Islet of Langerhans (tissue), 1 donor: ENCODE data around the gene GNAI2.
"Not testable (repeated sequence)": the region's sequence is repeated elsewhere in the genome, so short reads cannot be mapped to it uniquely, and the experiment has no call there.

Experiments
- FAIRE-seq: peaks from one replicate; lab custom pipeline; 2011; peaks lifted over from hg19 to GRCh38; lab: Jason Lieb, UNC

GNAI2 gene

DNA sequence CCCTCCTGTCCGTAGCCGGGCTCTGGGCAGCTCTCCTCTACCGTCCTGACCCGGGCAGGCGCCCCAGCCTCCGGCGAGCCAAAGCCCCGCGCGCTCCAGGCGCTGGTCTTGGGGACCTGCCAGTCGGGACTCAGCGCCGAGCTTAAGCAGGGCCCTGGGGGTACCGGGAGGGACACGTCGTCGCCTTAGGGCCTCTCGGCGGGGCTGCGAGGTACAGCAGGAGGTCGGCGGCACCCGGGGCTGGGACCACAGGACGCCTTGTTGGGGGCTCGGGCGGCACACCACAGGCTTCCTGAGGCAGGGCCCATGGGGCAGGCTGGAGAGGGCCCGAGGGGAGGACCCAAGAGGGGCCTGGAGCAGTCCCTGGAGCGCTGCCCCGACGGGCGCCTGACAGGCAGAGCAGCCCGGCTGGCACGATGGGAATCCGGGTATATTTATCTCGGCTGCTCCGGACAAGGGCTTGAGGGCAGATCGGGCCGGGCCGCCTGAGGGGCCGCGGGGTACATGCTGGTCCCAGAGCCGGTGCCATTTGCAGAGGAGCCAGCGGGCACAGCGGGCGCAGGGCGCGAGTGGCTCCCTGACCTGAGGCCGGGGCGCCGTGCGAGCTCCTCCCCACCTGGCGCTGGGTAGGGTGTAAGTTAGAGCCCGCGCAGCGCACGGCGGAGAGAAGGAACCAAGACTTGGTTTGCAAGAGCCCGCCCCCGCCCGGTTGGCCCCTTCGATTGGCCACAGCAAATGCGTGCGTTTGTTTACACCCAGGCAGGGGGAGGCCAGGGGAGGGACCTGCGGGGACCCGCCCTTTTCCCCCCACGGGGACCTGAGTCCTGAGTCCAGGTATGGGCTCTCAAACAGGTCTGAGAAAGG lies 30.4 kb upstream of the GNAI2 start:
- FAIRE-seq = no peak

- no peak for FAIRE-seq
Observed at GRCh38 chr3:50207359-50208042, 28.5 kb upstream of the GNAI2 start.

GRCh38 chr3:50208677-50209344 lies 27.2 kb upstream of the GNAI2 start:
- FAIRE-seq = no peak

DNA sequence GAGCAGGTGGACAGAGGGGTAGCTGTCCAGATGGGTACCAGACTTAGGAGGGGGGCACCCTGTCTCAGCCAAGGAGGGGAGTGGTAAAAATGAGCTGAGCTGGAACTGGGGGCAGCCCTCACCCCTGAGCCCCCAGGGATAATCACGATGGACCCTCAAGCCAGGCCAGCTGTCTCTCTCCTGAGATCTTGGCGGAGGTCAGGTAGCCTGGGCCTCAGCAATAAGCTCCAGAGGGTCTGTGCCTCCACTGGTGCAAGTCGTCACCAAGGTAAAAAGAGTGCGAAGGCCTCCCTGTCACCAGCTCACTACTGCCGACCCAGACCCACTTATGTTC lies 25.9 kb upstream of the GNAI2 start:
- FAIRE-seq = no peak

DNA sequence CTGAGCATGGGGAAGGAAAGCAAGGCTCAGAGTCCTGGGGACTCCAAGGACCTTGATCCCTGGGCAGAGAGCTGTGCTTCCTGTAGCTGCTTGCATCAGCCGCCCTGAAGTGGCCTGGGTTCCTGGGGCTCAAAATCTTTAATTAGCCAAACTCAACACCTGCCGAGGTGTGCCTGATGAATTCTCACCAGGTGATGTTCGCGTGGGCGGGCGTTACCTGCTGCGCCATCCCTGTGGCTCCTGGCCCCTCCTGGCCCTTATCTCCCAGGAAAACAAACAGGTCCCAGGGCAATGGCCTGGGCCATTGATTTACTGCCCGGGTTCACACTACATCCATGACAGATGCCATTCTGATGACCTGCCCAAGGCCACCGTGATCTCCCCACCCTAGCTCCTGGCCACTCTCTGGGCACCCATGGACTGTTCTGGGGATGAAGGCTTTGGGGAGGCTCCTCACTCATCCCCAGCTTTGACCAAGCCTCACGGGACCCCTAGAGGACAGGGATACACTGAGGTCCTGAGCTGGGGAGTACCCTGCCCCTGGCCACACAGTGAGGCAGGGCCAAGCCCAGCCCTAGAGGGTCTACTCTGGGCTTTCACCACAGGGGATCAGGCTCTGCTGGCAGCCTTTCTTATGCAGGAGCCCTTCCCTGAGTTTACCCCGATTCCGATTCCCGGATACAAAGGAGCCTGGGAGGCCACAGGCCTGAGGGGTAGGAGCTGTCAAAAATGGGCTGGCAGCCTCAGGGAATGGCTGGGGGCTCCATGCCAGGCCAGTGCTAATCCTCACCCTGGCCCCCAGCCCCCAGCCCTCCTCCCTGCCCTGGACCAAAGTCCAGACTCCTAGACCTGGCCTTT lies 25.3 kb upstream of the GNAI2 start:
- no peak for FAIRE-seq

DNA sequence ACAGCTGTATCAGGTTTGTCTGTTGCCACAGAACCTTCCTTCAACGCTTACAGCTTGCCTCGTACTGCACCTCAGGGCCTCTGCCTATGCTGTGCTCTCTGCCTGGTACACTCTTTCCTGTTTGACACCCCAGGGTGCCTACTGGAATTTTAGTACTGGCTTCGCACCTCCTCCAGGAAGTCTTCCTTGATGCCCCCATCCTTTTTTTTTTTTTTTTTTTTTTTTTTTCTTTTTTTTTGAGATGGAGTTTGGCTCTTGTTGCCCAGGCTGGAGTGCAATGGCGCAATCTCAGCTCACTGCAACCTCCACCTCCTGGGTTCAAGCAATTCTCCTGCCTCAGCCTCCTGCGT lies 24.7 kb upstream of the GNAI2 start:
- FAIRE-seq = not testable (repeated sequence)

DNA sequence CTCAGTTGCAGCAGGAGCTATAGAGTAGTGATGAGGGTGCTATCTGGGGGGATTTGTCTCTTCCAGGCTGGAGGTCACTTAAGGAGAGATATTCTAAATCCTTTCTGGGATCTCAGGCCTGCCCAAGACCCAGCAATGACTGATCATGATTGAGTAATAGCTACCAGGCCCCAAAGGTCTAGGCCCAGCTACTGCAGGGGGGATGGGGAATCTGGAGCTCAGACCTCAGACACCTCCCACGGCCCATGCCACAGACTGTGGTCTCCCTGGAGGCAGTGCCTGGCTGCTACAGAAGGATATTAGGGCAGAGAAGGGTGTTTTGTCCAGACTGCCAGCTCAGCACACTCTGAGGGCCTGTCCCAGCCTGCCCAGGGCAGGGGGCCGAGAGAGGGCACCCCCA lies 24.1 kb upstream of the GNAI2 start:
- FAIRE-seq = no peak

- no peak for FAIRE-seq
Observed at GRCh38 chr3:50212502-50212901, 23.5 kb upstream of the GNAI2 start.

DNA sequence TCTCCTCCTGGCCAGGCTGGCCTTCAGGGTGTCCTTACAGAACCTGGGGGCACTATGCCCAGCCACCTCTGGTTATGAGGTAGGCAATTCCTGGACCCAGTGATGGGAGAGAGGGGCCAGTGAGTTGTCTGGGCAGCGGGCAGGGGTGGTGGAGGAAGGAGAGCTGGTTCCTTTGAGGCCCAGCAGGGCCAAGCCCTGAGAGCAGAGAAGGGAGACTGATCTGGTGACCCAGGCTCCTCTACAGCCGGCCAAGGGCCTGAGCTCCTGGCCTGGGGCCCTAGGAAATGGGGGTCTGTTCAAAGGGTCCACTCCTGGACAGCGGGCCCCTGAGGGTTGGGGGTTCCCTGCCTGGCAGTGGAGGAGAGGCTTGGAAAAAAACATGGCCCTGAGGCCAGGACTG lies 23.0 kb upstream of the GNAI2 start:
- FAIRE-seq = no peak

DNA sequence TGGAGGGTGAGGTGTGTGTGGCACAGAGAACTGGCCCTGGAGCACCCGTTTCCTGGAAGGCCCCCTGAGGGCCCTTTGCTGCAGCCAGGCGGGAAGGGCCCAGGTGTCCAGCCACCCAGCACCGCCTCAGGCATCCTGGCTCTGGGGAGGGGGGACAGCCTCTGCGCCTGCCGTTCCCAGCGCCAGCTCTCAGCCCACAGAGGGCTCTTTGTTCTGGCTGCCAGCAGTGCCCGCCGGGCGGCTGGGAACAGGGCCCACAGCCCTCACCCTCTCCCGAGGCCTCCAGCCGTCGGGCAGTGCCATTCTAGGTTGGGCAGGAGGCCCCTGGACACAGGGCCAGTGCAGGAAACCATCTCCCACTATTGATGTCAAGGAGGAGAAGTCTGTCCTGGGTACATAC lies 22.6 kb upstream of the GNAI2 start:
- FAIRE-seq = no peak

- FAIRE-seq = no peak
Observed at GRCh38 chr3:50214824-50215223, 21.2 kb upstream of the GNAI2 start.

GRCh38 chr3:50215529-50215928 lies 20.5 kb upstream of the GNAI2 start:
- FAIRE-seq = no peak

GRCh38 chr3:50217681-50218080 lies 18.3 kb upstream of the GNAI2 start:
- no peak for FAIRE-seq

GRCh38 chr3:50218448-50218847 lies 17.6 kb upstream of the GNAI2 start:
- no peak for FAIRE-seq

DNA sequence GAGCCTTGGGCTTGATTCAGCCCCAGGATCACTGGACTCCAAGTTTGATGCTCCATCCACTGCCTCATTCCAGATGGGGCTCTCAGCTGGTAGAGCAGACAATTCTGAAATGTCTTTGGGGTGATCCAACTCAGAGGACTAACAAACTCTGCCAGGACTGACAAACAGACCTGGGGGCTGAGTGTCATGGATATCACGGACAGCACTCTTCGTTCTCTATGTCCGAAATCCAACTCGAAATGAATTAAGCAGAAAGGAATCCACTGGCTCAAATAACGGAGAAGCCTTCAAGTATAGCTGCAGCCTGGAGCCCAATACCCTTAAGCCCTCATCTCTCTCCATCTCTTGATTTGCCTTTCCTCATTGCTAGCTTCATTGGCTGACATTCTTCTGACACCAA lies 16.7 kb upstream of the GNAI2 start:
- FAIRE-seq = no peak

DNA sequence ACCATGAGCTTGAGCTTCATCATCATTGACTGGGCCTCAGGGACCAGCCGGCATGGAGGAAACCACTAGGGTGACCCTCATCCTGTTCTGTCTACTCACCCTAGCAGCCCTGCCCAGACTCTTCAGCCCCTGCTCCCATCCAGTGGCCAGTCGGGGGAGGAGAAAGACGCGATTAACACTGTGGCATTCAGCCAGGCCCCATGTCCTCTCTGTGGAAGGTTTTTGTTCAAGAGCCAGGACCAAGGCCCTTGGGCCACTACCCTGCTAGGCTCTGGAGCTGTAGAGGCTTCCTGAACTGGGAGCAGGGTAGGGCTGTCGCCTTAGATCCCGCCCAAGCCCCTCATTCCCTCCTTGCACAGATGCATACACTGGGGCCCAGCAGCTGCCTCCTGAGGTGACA lies 15.9 kb upstream of the GNAI2 start:
- no peak for FAIRE-seq

DNA sequence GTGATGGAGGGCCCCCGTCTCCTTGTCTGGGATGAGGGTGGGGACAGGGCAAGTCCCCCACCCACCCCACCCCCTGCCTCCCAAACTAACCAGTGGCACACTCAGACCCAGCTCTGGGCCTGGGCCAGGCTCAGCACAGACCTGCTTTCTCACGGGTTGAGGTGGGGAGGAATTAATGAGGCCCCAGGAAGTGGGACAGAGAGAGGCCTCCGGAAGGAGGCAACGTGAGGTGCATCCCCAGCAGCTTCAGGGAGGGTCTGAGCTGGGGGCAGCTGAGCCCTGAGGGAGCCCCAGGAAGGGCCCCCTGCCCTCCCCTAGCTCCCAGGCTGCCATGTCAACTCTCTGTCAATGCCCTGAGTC lies 15.0 kb upstream of the GNAI2 start:
- FAIRE-seq = no peak

- FAIRE-seq = no peak
Observed at GRCh38 chr3:50221411-50222168, 14.4 kb upstream of the GNAI2 start.

GRCh38 chr3:50222169-50222528 lies 13.9 kb upstream of the GNAI2 start:
- FAIRE-seq = no peak

GRCh38 chr3:50224639-50225038 lies 11.4 kb upstream of the GNAI2 start:
- no peak for FAIRE-seq

DNA sequence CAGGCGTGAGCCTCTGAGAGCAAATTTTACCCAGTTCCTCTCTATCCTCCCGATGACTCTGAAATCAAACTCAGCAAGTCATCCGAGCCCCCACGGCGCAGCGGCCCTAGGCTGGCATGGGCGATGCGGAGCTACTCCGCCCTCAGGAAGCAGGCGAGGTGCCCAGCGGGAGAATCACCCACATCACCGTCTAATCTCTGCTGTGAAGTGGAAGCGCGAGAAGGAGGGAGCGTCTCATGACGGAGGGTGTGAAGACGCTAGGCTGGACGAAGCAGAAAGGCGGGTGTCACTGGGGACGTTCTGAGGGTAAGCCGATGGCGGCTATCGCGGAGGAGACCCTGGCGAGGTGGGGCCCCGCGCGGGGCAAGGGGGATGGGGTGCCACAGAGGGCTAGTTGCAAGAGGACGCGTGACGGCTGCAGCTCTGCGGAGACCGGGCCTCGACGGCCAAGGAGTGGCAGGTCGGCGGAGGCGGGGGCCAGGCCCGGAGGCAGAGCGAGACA lies 9.1 kb upstream of the GNAI2 start:
- FAIRE-seq = no peak
